Measurements from ENCODE around the gene SH3BP4. TPM values are rescaled to one million over a fixed set of nuclear protein-coding genes. Genes with fewer than 3 reads are reported as not detected.
A peak's percentile ranks its signal among the peaks of the same experiment; 100 is the strongest.

SH3BP4 gene
- polyA plus RNA-seq, 2 of the 4 experiments (the other 2 are of a cell fraction): 22.6 to 35.7 TPM

- TF ChIP-seq ZC3H11A (IDR thresholded peaks at IDR 0.05): no peak
- TF ChIP-seq CHD4 (IDR thresholded peaks at IDR 0.05; ENCODE audit: borderline replicate concordance): no peak
- TF ChIP-seq EHMT2 (IDR thresholded peaks at IDR 0.05; ENCODE audit: low read depth): no peak
- TF ChIP-seq BHLHE40 (IDR thresholded peaks at IDR 0.05; ENCODE audit: low read depth, low read length): no peak
- no peak for TF ChIP-seq CEBPB (IDR thresholded peaks at IDR 0.05)
- no peak for TF ChIP-seq CTCF (IDR thresholded peaks at IDR 0.05)
- TF ChIP-seq RCOR1 (IDR thresholded peaks at IDR 0.05; ENCODE audit: low read depth, low read length): no peak
- no peak for TF ChIP-seq NFE2L2 (conservative IDR thresholded peaks at IDR 0.05; ENCODE audit: low read length)
- no peak for TF ChIP-seq ATOH8 (CRISPR knock-in tag; IDR thresholded peaks at IDR 0.05; ENCODE audit: low read depth)
- TF ChIP-seq NR3C1 (IDR thresholded peaks at IDR 0.05): no peak
- TF ChIP-seq MAZ (IDR thresholded peaks at IDR 0.05; ENCODE audit: borderline replicate concordance, low read depth, low read length): no peak
- TF ChIP-seq ESRRA (IDR thresholded peaks at IDR 0.05; ENCODE audit: borderline replicate concordance, low read length): no peak
- TF ChIP-seq KDM5A (IDR thresholded peaks at IDR 0.05): no peak
- 91% methylated on average over 22 of the region's 25 CpGs for WGBS (ENCODE audit: missing lambda C conversion rate)
- FAIRE-seq: no peak
- DNase-seq (ENCODE audit: low read depth in 1 of 2, low spot score in 1 of 2): no peak
- peaks cover 13% of the 10 kb centered on the region; the same call in 2 of the 3 replicates for H3K4me1 ChIP-seq
- no peaks in the 10 kb centered on the region for H3K9me3 ChIP-seq
- POLR2A ChIA-PET: no interaction called here
- peak overlapping the region in 1 of 2 experiments; percentile 38; a peak in 1 of 6 replicates for H3K27ac ChIP-seq
- H3K4me2 ChIP-seq: no peak overlapping the region
- no peak for ATAC-seq
- no peak overlapping the region for H3K4me3 ChIP-seq
- CTCF ChIA-PET: interaction anchor here (1.5 kb wide), 1 partner anchor 15 kb away, joined by 4 read pairs; no protein-coding TSS in a partner anchor
Measured at GRCh38 chr2:235007664-235008457, 56.0 kb downstream of the SH3BP4 start.

GRCh38 chr2:235008584-235009044 is 56.8 kb downstream of the SH3BP4 start:
- Histone ChIP-seq H3K27ac (peak overlapping the region in 1 of 2 experiments; percentile 38; a peak in 2 of 6 replicates), H3K9me3 (no peaks in the 10 kb centered on the region), H3K4me3 (no peak overlapping the region), H3K4me1 (peaks cover 8% of the 10 kb centered on the region; the same call in 1 of the 3 replicates), H3K4me2 (no peak overlapping the region)
- TF ChIP-seq ATOH8 (CRISPR knock-in tag; IDR thresholded peaks at IDR 0.05; ENCODE audit: low read depth): no peak
- TF ChIP-seq NR3C1 (IDR thresholded peaks at IDR 0.05): no peak
- TF ChIP-seq SMC3 (IDR thresholded peaks at IDR 0.05): no peak
- no peak for TF ChIP-seq RFX5 (IDR thresholded peaks at IDR 0.05)
- no peak for TF ChIP-seq POLR2AphosphoS2 (conservative IDR thresholded peaks at IDR 0.05; ENCODE audit: low read length)
- ChIA-PET CTCF (interaction anchor here (0.9 to 1.5 kb wide), 2 partner anchors 9 to 15 kb away, joined by 3 to 4 read pairs; no protein-coding TSS in a partner anchor), POLR2A (no interaction called here)
- 81% methylated on average over 6 of the region's 6 CpGs for WGBS (ENCODE audit: missing lambda C conversion rate)
- ATAC-seq (no peak), FAIRE-seq (no peak), DNase-seq (ENCODE audit: low read depth in 1 of 2, low spot score in 1 of 2) (no peak)

- WGBS (ENCODE audit: missing lambda C conversion rate): 94% methylated on average over 5 of the region's 6 CpGs
- DNase-seq (ENCODE audit: low read depth in 1 of 2, low spot score in 1 of 2) (no peak), ATAC-seq (no peak), FAIRE-seq (no peak)
- TF ChIP-seq HOXB13 (CRISPR knock-in tag; IDR thresholded peaks at IDR 0.05; ENCODE audit: low read depth) (no peak), ZC3H11A (IDR thresholded peaks at IDR 0.05) (no peak), CBX8 (IDR thresholded peaks at IDR 0.05) (no peak)
- POLR2A ChIA-PET: no interaction called here
- Histone ChIP-seq H3K4me3 (no peak overlapping the region), H3K4me2 (no peak overlapping the region), H3K27ac (peak overlapping the region in 1 of 2 experiments; percentile 38; a peak in 1 of 6 replicates), H3K4me1 (peaks cover 8% of the 10 kb centered on the region; the same call in 1 of the 3 replicates), H3K9me3 (peaks cover under 1% of the 10 kb centered on the region; the same call in 1 of the 3 replicates)
- CTCF ChIA-PET: interaction anchor here (0.9 to 1.5 kb wide), 2 partner anchors 9 to 14 kb away, joined by 3 to 4 read pairs; no protein-coding TSS in a partner anchor
Measured at GRCh38 chr2:235009081-235009480, 57.3 kb downstream of the SH3BP4 start.

Measured in A549 (cell line).